Inflammatory macrophage treated with lipopolysaccharide for 4 hours (primary cell): Measurements from ENCODE around the gene PLA2G2C.

ENCODE experiments used
- DNase-seq: peaks from one replicate; pipeline ENCODE4 v3.0.0-alpha.2; 2020

The PLA2G2C gene

DNA sequence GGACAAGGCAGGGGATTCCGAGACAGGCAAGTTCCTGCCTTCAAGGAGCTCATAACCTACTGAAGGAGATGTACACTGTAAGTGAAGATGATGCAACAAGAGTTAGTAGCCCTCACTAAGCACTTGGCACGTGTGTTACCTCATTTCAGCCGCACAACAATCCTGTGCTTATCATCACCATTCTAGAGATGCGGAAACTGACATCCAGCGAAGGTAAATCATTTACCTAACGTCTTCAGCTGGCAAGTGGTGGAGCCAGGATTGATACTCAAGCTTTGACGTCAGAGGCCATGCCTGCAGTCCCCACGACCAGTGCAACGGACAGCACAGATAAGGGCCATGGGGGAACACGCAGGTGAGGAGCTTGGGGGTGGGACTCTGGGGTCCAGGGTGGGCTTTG lies 3.3 kb downstream of the PLA2G2C start:
- no peak for DNase-seq

DNA sequence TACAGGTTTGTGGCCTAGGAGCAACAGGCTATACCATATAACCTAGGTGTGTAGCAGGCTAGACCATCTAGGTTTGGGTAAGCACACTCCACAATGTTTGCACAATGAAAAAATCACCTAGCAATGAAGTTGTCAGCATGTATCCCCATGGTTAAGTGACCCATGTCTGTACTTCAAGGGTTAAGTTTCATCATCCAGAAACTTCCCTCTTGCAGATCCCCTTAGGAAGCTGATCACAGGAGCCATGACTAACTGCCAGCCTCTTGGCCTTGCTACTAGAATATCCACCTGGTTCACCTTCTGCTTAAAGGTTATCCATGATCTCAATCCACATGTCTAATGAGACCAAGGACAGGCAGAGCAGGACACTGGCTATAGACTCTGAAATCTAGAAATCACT lies 3.9 kb downstream of the PLA2G2C start:
- DNase-seq = peak; percentile 30

DNA sequence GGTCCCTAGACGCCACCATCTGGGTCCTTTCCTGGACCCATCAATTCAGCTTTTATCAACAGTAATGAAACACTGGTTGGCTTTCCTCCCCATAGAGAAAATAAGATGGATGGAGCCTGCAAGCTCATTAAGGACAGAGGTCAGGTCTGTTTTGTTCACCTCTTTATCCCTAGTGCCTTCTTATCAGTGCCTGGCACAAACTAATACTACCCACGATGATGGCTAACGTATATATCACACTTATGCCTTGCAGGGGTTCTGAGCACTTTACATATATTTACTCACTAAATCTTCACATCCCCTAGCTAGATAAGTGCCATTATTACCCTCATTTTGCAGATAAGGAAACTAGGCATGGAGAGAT lies 5.5 kb downstream of the PLA2G2C start:
- no peak for DNase-seq

DNA sequence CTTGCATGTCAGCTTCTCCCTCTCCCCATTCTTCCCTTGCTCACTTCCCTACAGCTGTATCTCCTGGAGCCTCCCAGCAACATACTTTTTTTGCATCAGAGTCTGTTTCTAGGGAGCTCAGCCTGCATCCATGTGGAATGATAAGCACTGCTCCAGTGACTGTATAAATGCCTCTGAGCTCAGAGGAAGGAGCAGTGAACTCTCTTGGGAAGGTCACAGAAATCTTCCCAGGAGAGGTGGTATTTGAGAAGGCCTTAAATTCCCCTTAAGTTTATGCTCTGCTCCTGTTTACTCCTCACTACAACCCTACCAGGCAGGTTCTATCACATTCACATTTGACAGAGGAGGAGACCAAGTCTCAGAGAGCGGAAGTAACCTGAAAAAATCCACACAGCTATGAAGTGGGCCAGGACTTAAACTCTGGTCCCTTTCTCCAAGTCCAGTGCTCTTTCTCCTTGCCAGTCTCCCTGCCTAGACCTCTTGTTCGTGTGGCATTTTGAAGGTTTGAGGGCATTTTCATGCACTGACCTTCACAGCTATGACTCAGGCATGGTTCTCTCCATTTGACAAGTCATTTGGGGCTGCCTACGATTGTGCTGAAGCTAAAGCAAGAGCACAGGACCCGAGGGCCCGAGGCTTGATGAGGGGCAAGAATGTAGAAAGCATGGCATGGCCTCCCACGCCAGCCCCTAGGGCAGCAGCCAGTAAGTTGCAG lies 6.0 kb downstream of the PLA2G2C start:
- DNase-seq = no peak

DNA sequence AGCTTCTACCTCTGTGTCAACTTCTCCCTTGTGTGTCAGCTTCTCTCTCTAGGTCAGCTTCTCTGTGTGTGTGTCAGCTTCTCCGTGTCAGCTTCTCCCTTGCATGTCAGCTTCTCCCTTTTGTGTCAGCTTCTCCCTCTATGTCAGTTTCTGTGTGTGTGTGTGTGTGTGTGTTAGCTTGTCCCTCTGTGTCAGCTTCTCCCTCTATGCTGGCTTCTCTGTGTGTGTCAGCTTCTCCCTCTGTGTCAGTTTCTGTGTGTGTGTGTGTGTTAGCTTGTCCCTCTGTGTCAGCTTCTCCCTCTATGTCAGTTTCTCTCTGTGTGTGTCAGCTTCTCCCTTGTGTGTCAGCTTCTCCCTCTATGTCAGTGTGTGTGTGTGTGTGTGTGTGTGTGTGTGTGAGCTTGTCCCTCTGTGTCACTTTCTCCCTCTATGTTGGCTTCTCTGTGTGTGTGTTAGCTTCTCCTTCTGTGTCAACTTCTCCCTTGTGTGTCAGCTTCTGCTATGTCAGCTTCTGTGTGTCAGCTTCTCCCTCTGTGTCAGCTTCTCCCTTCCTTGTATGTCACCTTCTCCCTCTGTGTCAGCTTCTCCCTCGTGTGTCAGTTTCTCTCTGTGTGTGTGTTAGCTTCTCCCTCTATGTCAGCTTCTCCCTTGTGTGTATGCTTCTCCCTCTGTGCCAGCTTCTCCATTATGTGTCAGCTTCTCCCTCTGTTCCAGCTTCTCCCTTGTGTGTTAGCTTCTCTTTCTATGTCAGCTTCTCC lies 6.8 kb downstream of the PLA2G2C start:
- no peak for DNase-seq

DNA sequence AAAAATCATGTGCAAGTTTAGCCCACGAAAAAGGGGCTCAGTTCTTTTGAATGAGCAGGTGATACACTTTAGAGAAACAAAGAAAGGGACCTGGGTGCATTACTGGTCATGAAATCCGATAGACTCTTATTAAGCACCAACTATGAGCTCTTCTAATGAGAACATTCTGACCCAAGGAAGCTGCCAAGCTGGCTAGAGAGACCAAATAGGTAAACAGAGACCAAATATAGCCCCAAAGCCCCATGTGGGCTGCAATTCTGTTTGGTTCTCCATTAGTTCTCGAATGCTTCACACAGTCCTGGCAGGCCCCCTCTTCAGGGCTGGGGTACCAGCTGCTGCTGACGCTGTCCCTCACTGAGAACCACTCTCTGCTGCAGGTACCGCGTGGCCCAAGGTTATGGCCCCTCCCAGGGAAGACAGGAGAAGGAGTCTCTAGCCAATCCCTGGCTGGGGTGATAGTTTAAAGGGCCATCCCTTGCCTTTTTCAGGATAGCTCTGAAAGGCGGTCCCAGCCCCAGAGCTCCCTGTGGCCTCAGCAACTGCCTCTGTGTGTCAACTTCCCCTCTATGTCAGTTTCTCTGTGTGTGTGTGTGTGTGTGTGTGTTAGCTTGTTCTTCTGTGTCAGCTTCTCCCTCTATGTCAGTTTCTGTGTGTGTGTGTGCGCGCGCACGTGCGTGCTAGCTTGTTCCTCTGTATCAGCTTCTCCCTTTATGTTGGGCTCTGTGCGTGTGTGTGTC lies 7.5 kb downstream of the PLA2G2C start:
- DNase-seq = peak; percentile 14

DNA sequence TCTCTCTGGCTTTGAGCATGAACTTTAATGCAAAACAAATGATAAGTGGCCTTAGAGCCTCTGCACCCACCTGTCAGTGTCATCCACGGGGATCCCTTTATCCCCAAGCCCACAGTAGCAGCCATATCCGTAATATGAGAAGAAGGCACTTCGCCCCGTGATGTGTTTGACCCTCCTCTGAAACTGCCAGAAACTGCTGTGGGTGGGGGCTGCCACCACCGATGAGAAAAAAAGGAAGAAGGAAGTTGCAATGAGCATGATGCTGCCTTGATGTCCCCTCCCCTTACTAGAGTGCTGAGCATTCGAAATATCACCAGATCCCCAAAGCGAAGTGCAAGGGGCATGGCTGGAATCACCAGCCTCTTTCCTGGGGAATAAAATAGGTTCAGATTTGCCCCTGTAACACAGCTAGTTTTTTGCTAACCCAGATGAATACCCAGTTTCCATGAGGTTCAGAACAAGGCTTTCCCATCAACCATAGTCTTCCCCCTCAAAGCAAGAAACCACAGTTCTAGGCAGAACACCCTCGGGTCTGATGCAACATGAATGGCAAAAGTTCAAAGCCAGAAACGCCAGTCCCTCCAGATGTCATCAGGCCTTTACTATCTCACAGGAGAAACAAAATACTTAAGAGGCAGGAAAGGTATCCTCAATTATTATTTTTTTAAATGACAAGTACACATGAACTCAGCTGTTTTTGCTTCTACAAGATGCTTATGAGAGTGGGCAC lies 11.2 kb downstream of the PLA2G2C start:
- DNase-seq = peak; percentile 43

DNA sequence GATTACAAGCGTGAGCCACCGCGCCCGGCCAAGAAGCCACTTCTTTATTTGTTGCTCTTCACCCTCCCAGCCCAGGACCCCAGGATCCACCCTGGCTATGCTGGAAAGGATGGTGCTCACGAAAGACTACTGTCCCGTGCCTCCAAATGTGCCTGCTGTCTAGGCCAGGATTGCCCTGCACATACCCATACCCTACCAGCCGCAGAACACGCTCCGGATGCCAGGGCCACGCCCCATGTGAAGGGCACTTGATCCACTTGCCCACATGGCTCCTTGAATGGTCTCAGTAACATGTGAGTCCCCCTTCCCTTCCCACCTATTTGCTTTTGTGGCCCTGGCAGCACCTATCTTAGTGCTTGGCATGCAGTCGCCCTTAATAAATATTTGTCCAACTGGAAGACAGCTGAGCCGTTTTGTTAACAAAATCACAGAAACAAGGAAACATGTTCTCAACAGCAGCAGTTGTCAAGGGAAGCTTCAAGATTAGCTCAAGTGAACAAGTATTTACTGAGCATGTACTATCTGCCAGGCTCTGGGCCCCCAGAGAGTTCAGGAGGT lies 14.2 kb downstream of the PLA2G2C start:
- no peak for DNase-seq

DNA sequence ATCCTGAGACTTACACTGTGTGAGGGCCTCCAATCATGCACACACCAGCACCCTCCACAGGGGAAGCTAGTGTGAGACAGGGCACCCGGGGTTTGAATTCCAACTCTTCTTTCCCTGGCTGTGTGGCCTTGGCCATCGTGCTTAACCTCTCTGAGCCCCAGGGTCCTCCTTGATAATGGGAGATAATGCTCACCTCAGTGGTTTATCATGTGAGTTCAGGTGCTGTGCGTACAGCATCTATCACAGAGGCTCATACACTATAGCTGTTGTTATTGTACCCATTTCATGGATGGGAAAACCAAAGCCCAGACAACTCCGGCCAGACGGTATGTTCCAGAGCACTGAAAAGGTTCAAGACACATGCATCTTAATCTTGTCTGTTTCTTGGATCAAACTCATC lies 16.4 kb downstream of the PLA2G2C start:
- DNase-seq = no peak

DNA sequence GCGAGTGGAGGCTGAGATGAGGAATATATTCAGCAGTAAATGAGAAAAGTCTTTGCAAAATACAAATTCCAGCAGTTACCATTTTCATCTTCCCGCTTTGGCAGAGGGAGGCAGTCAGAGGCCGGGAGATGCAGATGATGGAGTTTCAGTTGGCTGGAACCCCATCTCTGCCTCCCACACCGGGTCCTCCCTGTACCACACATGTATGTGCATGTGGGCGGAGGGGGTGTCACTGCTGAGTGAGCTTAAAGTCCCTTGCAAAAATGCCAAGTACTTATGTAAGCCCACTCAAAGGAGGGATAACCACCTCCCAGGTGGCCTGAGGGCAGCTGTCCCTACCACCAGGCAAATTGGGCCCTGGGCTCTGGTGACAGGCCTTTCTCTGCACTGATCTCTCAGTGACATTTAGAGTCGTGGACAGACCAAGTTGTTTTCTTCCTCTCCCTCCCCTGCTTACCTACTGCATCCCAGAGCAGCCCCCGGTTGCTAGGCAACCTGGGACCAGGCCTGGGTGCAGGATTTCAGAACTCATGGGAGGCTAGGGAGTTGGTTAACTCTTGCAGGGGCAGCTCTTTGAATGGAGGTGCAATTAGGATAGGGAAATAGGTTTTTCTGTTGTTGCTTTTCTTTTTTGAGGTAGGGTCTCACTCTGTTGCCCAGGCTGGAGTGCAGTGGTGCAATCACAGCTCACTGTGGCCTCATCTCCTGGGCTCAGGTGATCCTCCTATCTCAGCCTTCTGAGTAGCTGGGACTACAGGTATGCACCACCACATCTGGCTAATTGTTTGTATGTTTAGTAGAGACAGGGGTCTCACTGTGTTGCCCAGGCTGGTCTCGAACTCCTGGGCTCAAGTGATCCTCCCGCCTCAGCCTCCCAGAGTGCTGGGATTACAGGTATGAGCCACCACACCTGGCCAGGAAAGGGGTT lies 17.5 kb downstream of the PLA2G2C start:
- DNase-seq = no peak

DNA sequence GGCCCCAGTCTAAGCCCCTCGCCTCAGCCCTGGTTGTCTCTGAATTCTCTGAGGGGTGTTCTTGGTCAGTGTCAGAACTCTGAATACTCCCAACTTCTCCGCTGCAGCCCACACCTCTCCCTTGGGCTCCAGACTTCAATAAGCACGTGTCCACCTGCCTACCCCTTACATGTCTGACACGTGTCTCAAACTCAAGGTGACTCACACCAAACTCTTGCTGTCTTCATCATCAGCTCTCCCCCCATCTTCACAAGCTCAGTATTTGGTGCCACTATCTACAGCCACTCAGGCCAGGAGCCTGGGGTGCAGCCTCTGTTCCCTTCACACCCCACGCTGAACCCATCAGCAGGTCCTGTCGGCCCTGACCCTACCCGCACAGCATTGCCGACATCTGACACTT lies 19.2 kb downstream of the PLA2G2C start:
- no peak for DNase-seq

DNA sequence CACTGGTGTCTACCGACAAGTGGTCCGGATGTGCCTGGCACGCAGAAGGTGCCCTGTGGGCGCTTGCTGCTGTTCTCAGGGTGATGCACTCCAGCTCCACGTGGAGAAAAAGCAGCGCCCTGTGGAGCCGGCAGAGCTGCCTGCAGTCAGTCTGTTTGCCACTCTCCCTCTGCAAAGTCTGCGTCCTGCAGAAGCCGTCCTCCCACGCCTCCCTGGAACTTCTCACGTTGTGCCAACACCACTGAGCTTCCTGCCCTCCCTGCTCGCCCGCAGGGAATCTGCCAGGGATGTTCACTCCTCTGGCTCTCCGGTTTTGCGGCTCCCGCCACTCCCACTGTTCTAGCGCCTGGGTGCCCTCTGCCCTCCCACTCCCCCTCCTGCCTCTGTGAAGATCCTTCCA lies 20.3 kb downstream of the PLA2G2C start:
- DNase-seq = no peak

DNA sequence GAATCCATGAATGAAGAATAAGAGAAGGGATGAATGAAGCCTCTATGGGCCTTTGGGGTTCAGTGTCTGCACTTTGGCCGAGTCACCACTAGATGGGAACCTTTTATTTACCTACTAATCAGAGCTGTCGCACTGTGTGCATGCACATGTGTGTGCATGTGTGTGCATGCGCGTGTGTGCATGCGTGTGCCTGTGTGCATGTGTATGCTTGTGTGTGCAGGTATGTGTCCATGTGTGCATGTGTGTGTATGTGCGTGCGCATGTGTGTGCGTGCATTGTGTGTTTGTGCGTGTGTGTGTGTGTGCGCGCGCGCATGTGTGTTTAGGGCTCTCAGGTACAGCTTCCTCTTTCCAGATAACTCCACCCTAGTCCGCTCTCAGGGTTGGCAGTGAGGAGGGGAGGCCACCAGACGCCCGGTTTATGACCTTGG lies 20.8 kb downstream of the PLA2G2C start:
- no peak for DNase-seq

DNA sequence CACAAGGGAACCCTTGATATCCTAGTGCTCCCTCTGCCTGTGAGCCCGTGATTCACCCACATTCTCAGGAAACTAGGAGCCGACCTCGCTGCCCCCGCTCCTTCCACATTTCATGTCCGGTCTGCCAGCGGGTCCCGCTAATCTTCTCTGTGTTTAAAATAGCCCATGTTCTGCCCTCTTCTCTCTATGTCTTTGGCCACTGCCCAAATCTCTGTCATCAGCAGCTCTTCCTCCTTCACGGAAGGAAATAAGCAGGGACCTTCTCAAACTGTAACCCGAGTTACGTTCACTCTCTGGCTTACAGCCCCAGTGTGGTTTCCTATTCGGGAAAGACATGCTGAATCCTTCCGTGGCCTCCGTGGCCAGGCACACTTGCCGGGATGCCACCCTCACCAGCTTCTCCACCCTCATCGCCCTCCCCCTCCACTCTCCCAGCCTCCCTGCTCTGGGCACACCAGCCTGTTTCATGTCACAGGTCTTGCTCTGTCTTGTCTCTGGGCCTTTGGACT lies 21.6 kb downstream of the PLA2G2C start:
- peak; percentile 17 for DNase-seq

DNA sequence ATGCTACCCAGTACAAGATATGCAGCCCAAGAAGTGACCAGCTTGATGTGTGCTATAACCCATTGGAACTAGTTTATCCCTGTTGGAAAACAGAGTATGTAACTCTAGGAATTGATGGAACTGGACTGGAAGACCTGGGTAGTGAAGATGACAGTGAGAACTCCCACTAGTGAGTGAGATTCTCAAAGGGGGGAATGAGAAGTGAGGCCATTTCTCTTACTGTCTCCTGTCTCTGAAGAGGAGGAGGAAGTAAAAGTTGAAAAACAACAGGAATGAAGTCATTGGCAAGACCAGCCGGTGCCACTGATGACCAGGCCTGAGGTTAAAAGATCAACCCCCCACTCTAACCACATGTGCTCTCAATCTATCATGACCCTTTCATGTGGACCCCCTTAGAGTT lies 26.3 kb downstream of the PLA2G2C start:
- DNase-seq = no peak

DNA sequence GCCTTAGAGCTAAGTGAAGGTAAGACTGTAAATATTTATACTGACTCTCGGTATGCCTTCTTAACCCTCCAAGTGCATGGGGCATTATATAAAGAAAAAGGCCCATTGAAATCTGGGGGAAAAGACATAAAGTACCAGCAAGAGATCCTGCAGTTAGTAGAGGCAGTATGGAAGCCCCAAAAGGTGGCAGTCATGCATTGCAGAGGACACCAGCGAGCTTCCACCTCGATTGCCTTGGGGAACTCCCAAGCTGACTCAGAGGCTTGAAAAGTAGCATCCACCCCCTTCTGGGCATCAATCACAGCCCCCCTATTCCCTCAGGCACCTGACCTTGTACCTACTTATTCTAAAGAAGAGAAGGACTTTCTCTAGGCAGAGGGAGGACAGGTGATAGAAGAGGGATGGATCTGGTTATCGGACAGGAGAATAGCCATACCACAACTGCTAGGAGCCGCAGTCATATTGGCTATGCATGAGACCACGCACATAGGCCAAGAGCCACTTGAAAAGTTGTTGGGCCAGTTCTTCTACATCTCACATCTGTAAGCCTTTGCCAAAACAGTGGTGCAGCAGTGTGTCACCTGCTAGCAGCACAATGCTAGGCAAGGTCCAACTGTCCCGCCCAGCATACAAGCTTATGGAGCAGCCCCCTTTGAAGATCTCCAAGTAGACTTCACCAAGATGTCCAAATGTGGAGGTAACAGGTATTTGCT lies 27.8 kb downstream of the PLA2G2C start:
- no peak for DNase-seq

DNA sequence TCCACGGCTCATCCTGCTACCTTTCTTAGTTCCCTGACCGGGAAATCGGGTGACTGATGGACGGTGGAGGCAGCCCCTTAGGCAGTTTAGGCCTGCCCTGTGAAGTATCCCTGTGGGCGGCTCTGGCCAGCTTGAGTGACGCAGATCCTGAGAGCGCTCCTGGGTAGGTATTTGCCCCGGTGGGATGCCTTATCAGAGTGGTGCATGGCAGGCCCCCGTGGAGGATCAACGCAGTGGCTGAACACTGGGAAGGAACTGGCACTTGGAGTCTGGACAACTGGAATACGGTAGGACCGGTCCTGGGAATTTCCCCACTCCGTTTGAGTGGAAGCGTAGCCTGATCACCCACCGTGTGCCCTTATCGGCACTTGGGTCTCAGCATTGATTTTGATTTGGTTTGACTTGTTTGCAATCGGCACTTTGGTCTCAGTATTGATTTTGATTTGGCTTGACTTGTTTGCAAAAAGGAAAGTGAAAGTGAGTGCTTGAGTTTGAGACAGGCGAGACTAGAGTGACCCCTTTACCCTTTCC lies 32.0 kb downstream of the PLA2G2C start:
- peak; percentile 29 for DNase-seq

DNA sequence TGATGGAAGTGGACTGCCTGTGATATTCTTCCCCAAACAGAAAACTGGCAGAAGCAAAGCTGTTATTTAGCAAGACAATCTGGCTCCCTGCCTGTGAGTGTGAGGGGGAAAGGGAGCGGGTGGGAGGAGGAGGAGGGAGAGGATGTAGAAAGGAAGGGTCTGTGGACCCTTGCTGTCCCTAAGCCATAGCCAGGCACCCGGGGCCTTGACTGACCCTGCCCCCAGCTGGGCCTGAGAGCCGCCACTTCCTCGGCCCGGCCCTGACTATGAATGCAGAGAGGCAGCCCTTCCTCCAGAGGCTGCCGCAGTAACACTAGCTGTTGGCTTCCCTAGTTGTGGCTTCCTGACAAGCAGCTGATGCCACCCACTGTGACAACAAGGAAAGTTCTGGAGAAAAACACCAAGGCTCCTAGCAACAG lies 33.3 kb downstream of the PLA2G2C start:
- DNase-seq = peak; percentile 50

DNA sequence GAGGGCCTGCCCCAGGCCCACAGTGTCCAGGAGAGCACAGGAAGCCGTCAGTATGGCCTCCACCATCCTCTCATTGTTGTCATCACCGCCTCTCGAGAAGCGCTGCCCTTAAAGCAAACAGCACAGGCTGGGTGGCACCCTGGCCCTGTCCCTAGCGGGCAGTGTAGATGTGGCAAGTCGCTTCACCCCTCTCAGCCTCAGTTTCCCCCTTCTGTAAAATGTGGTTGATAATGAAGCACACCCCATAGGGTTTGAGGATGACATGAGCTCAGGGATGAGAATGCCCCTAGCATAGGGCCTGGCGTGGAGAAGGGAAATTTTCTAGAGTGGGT lies 33.8 kb downstream of the PLA2G2C start:
- DNase-seq = no peak

DNA sequence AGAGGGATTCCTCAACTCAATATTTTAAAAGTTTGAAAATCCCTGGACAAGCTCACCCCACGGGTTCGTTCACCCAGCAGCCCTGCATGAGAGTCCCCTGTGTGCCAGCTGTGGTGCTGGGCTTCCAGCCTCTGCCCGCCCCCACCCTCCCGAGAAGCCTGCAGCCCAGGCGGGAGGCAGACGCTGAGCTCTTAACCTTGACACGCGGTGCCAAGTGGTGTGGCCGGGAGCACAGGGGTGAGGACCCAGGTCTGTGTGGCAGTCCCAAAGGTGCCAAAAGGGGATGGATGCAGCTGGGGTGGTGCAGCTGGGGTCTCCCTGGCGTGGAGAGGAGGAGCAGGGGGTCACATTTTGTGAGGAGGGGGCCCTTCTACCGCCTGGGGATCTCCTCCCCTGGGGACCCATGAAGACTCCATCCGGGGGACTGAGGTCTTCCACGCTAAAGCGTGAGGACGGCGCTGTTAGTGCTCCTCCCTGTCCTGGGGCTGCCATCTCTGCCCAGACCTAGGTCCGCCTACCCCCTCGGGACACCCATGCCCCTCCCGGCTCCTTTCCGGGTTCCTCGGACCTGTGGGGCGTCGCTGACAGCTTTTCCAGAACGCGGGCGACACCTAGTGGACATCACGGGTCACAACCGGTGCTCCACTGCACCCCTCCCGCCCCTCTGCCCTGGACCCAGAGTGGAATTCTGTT lies 34.3 kb downstream of the PLA2G2C start:
- peak; percentile 56 for DNase-seq
